Testis (tissue), 3 donors: ENCODE results near the gene OXSR1. TPM values are rescaled to one million over a fixed set of nuclear protein-coding genes. Genes with fewer than 3 reads are reported as not detected.

Experiments
- DNase-seq: peaks from one replicate; pipeline ENCODE4 v3.0.0-alpha.2; 2019
- H3K27ac ChIP-seq, 2 donors: fragments of 200-600 bp; sonication (generic); one replicate each; pipeline ENCODE4 v1.5.1; 2019
- H3K27me3 ChIP-seq: fragments of 200-600 bp; sonication (generic); one replicate; pipeline ENCODE4 v1.5.1; 2019
- H3K36me3 ChIP-seq: fragments of 200-600 bp; sonication (generic); one replicate; pipeline ENCODE4 v1.5.1; 2017; ENCODE audit warnings: low read depth; ENCODE audit errors: missing control alignments
- H3K4me1 ChIP-seq: fragments of 200-600 bp; sonication (generic); one replicate; pipeline ENCODE4 v1.5.1; 2019
- H3K4me3 ChIP-seq, 2 donors: fragments of 200-600 bp; sonication (generic); one replicate each; pipeline ENCODE4 v1.5.1; 2017 to 2019
- H3K9me3 ChIP-seq: fragments of 200-600 bp; sonication (generic); one replicate; pipeline ENCODE4 v1.5.1; 2017
- CTCF ChIP-seq, 3 experiments: fragments of 450-650 bp in 2 of 3; fragments of 200-600 bp in 1 of 3; sonication (generic) in 1 of 3; IDR thresholded peaks; one replicate each; pipeline ENCODE4 v1.5.1; 2016 to 2019; ENCODE audit warnings: antibody characterized with exemption in 3 of 3, mild to moderate bottlenecking in 2 of 3, moderate library complexity in 1 of 3
- POLR2A ChIP-seq: fragments of 450-650 bp; IDR thresholded peaks from one replicate; pipeline ENCODE4 v1.6.1; 2017; ENCODE audit warnings: antibody characterized with exemption, mild to moderate bottlenecking, moderate library complexity
- WGBS, 2 donors: methylation state at CpG; one replicate each; pipeline ENCODE4 v1.1.5; 2018; 5-methylcytosine and 5-hydroxymethylcytosine counted together
- intact Hi-C: fragments of 100-400 bp; cut with DNase I; formaldehyde crosslinking; loops from one replicate; pipeline ENCODE4 v1.15.1; 2023; ENCODE audit warnings: low total_unique reads
- polyA plus RNA-seq: library from polyadenylated mRNA; stranded (reverse); fragments of 350-450 nt; fragmentation: Illumina TruSeq; extraction: RNeasy Lipid Tissue Mini Kit (QIAGEN cat#74804); gene quantifications from one replicate; pipeline ENCODE4 v1.2.3, GENCODE V29; 2014; ENCODE audit warnings: low read depth, low replicate concordance; ENCODE audit not compliant: insufficient read depth
- total RNA-seq, 2 donors: library from RNA; depleted of rRNA; stranded (reverse); fragments of >200 nt; gene quantifications; one replicate each; pipeline ENCODE4 v1.2.3, GENCODE V29; 2016

OXSR1 gene
- total and polyA plus RNA-seq, 3 donors from 2014 or later = 26.0 to 48.7 (median 39.7) TPM

DNA sequence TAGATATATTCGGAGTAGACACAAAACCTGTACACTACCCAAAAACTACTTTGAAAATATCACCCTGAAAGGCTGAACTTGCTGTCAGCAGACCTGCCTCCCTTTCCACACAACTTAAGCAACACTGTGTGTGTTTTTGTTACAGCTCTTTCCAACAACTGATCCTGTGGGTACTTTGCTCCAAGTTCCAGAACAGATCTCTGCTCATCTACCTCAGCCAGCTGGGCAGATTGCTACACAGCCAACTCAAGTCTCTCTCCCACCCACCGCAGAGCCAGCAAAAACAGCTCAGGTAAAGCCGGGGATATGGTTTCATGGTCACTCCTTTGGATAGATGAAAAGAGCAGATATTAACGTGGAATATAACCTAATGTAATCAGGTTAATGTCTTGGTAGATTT is 80.6 kb downstream of the OXSR1 start:
- Histone ChIP-seq H3K27ac (no peak overlapping the region), H3K9me3 (no peaks in the 10 kb centered on the region), H3K27me3 (no peaks in the 10 kb centered on the region), H3K4me3 (no peak overlapping the region), H3K4me1 (no peaks in the 10 kb centered on the region), H3K36me3 (no peaks in the 10 kb centered on the region)
- intact Hi-C loops = no loop called here
- TF ChIP-seq POLR2A (no peak), CTCF (IDR thresholded peaks at IDR 0.05) (no peak)
- DNase-seq = no peak
- WGBS, 2 donors = 88 to 91% methylated on average over 4 of the region's 4 CpGs

GRCh38 chr3:38247366-38248035 is 82.2 kb downstream of the OXSR1 start:
- Histone ChIP-seq H3K27me3 (no peaks in the 10 kb centered on the region), H3K27ac (no peak overlapping the region), H3K4me1 (no peaks in the 10 kb centered on the region), H3K36me3 (no peaks in the 10 kb centered on the region), H3K4me3 (no peak overlapping the region), H3K9me3 (no peaks in the 10 kb centered on the region)
- no peak for DNase-seq
- TF ChIP-seq CTCF (IDR thresholded peaks at IDR 0.05) (no peak), POLR2A (no peak)
- intact Hi-C loops = no loop called here

DNA sequence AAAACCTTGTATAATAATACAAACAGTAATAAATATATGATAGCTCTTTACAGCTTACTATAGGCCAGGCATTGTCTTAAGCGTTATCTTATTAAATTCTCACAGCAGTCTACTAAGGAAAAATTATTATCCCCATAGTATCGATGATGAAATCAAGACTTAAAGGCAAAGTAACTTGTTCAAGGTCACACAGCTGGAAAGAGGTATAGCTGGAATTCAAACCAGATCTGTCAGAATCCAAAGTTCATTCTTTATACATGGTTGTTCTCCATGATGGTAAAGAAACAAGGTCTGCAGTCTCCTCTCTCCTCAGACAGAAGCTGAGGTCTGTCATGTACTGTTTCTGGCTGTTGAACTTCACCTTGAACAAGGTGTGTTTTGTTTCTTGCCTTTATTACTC is 84.9 kb downstream of the OXSR1 start:
- no peaks in the 10 kb centered on the region for H3K9me3 ChIP-seq
- no peaks in the 10 kb centered on the region for H3K36me3 ChIP-seq
- no peak overlapping the region for H3K27ac ChIP-seq
- TF ChIP-seq POLR2A (no peak), CTCF (IDR thresholded peaks at IDR 0.05) (no peak)
- H3K27me3 ChIP-seq = no peaks in the 10 kb centered on the region
- H3K4me1 ChIP-seq = no peaks in the 10 kb centered on the region
- H3K4me3 ChIP-seq = no peak overlapping the region
- DNase-seq = no peak
- WGBS, 2 donors = 69 to 71% methylated on average over 2 of the region's 2 CpGs
- intact Hi-C loops = no loop called here

- DNase-seq = no peak
- WGBS, 2 donors = 90 to 91% methylated on average over 4 of the region's 4 CpGs
- Histone ChIP-seq H3K27ac (no peak overlapping the region), H3K27me3 (no peaks in the 10 kb centered on the region), H3K4me1 (peaks cover 9% of the 10 kb centered on the region), H3K36me3 (no peaks in the 10 kb centered on the region), H3K9me3 (no peaks in the 10 kb centered on the region), H3K4me3 (no peak overlapping the region)
- intact Hi-C loops = no loop called here
- TF ChIP-seq CTCF (IDR thresholded peaks at IDR 0.05) = no peak
- TF ChIP-seq POLR2A = no peak
These were observed 85.9 kb downstream of the OXSR1 start for GRCh38 chr3:38251197-38251596.

- WGBS, 2 donors = 90 to 92% methylated on average over 4 of the region's 4 CpGs
- peaks cover 10% of the 10 kb centered on the region for H3K4me1 ChIP-seq
- no peak for DNase-seq
- H3K36me3 ChIP-seq = no peaks in the 10 kb centered on the region
- no peak for TF ChIP-seq CTCF (IDR thresholded peaks at IDR 0.05)
- TF ChIP-seq POLR2A = no peak
- intact Hi-C loops = no loop called here
- H3K9me3 ChIP-seq = no peaks in the 10 kb centered on the region
- H3K27ac ChIP-seq = no peak overlapping the region
- no peaks in the 10 kb centered on the region for H3K27me3 ChIP-seq
- H3K4me3 ChIP-seq = no peak overlapping the region
These were observed 88.4 kb downstream of the OXSR1 start for GRCh38 chr3:38253704-38254103.
